GM19372 (cell line): ENCODE measurements around the gene SCNN1G.
"Not testable (repeated sequence)": the region's sequence is repeated elsewhere in the genome, so short reads cannot be mapped to it uniquely, and the experiment has no call there.

Experiments
- ATAC-seq: cut with Tn5 transposase; IDR thresholded peaks from one replicate; pipeline ENCODE4 v1.9.1; 2021; ENCODE audit warnings: mild to moderate bottlenecking, low read depth, moderate library complexity; ENCODE audit not compliant: unreplicated experiment

The SCNN1G gene

GRCh38 chr16:23248261-23249194 is 66.0 kb downstream of the SCNN1G start:
- ATAC-seq = no peak

- no peak for ATAC-seq
These were observed 67.3 kb downstream of the SCNN1G start for GRCh38 chr16:23249830-23250229.

GRCh38 chr16:23252310-23252709 is 69.8 kb downstream of the SCNN1G start:
- no peak for ATAC-seq

- not testable (repeated sequence) for ATAC-seq
These were observed 71.1 kb downstream of the SCNN1G start for GRCh38 chr16:23253650-23254049.

GRCh38 chr16:23254338-23254737 is 71.8 kb downstream of the SCNN1G start:
- ATAC-seq = no peak

- no peak for ATAC-seq
These were observed 72.5 kb downstream of the SCNN1G start for GRCh38 chr16:23255000-23255399.

- no peak for ATAC-seq
These were observed 73.9 kb downstream of the SCNN1G start for GRCh38 chr16:23256440-23256839.

GRCh38 chr16:23257682-23258081 is 75.1 kb downstream of the SCNN1G start:
- no peak for ATAC-seq

- no peak for ATAC-seq
These were observed 76.3 kb downstream of the SCNN1G start for GRCh38 chr16:23258919-23259237.
